Measurements from ENCODE around the gene CASZ1.

Gene CASZ1

DNA sequence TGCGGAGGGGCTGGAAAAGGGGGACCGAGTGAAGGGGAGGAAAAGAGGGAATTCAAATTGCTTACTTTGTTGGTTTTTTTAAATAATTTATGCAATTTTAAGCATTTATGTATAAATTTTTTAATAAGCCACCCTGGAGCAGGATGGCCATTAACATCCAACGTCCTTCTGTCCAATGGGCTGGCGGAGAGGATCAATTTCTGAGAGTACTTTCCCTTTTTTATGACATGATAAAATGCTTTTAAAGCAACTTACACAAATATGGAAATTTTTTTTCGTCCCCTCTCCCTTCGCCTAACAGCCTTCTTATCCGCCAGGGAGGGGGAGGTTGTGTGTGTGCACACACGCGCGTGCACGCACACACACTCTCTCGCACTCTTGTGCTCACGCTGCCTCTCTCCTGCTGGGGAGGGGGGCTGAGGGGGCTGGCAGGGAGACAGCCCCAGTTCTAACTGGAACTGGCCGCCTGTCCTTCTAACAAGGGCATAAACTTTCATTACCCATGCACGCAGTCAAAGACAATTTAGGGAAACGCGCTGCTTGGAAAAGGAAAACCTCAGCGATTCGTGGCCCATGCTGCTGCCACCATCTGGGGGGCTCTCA, 123.2 kb downstream of the CASZ1 start:
- no peak overlapping the region for H3K27ac ChIP-seq (ENCODE audit: insufficient read depth, low read depth, low read length, poor library complexity, severe bottlenecking)
- no peaks in the 10 kb centered on the region for H3K9me3 ChIP-seq (ENCODE audit: control insufficient read depth, low read length)
- H3K27me3 ChIP-seq (ENCODE audit: control insufficient read depth, insufficient read depth, low read length, poor library complexity, severe bottlenecking), result no peaks in the 10 kb centered on the region
- peaks cover 45% of the 10 kb centered on the region for H3K4me1 ChIP-seq (ENCODE audit: control insufficient read depth, insufficient read depth, low read length)
- 92% methylated on average over 19 of the region's 19 CpGs for WGBS, 2 experiments
- no peaks in the 10 kb centered on the region for H3K36me3 ChIP-seq (ENCODE audit: control insufficient read depth, insufficient read depth, low read length)
- H3K4me3 ChIP-seq (ENCODE audit: insufficient read depth, low read depth, low read length), result no peak overlapping the region

DNA sequence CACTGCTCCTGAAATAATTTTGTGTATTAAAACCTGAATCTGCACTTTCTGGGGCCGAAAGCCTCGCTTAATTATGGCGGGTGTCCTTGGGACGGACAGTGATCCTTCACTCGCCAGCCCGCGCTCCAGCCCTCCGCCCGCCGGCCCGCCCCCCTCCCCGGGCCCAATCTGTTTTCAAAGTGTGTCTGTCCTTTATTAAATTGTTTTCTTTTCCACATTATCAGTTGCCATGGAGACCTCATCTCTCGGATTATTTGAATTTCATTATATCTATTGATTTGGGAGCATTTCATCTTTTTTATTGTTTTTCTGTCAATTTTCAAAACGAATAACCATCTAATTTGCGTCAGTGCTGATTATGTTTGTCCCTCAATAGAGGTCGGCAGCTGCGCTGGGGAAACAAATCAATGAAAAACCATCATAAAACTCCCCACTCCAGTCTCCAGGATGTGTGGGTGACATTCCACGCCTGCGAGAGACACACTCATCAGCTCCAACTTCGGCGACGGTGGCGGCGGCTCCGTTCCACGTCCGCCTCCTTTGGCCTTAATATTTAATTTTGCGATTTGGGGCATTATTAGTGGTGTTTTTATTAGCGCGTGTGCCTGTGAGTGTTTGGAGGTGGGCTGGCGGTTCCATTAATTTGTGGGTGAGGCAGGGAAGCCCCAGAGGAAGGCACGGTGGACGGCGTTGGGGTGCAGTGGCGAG, 123.9 kb downstream of the CASZ1 start:
- no peak overlapping the region for H3K27ac ChIP-seq (ENCODE audit: insufficient read depth, low read depth, low read length, poor library complexity, severe bottlenecking)
- H3K4me3 ChIP-seq (ENCODE audit: insufficient read depth, low read depth, low read length), result no peak overlapping the region
- H3K27me3 ChIP-seq (ENCODE audit: control insufficient read depth, insufficient read depth, low read length, poor library complexity, severe bottlenecking), result no peaks in the 10 kb centered on the region
- H3K9me3 ChIP-seq (ENCODE audit: control insufficient read depth, low read length), result no peaks in the 10 kb centered on the region
- H3K4me1 ChIP-seq (ENCODE audit: control insufficient read depth, insufficient read depth, low read length), result peaks cover 45% of the 10 kb centered on the region
- 94 to 95% methylated on average over 33 to 35 of the region's 35 CpGs for WGBS, 2 experiments
- no peaks in the 10 kb centered on the region for H3K36me3 ChIP-seq (ENCODE audit: control insufficient read depth, insufficient read depth, low read length)

DNA sequence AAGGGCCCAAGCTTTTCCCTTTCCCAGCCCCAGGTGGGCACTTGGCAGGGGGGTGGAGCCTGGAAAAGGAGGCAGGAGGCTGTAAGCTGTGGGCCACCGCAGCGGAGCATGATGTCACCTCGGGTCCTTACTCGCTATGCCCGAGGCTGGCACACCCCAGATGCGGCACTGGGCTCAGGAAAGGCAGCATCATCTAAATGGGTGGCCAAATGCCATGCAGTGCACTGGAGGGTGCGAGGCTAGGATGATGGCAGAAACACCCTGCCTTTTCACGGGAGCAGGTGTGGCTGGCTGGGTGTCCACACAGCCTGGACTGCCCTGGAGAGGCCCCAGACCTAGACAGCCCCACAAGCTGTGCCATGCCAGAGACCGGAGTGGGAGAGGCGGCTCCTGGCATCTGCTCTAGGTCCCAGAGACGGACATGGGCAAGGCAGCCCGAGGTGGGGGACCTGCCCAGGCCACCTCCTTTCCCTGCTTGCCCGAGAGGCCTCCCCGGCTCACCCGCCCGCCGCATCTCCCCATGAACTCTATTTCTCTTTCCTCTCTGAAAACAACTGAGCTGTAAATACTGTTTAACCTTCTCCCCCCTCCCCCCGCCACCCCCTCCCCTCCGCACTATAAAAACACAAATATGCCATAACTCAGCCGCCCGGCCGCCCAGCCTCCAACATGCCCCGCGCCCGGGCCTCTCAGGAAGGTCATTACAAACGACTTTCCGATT, 124.7 kb downstream of the CASZ1 start:
- WGBS, 2 experiments, result 88 to 91% methylated on average over 25 to 26 of the region's 27 CpGs
- Histone ChIP-seq H3K4me3 (ENCODE audit: insufficient read depth, low read depth, low read length) (no peak overlapping the region), H3K4me1 (ENCODE audit: control insufficient read depth, insufficient read depth, low read length) (peaks cover 40% of the 10 kb centered on the region), H3K27ac (ENCODE audit: insufficient read depth, low read depth, low read length, poor library complexity, severe bottlenecking) (no peak overlapping the region), H3K27me3 (ENCODE audit: control insufficient read depth, insufficient read depth, low read length, poor library complexity, severe bottlenecking) (no peaks in the 10 kb centered on the region), H3K36me3 (ENCODE audit: control insufficient read depth, insufficient read depth, low read length) (no peaks in the 10 kb centered on the region), H3K9me3 (ENCODE audit: control insufficient read depth, low read length) (no peaks in the 10 kb centered on the region)

DNA sequence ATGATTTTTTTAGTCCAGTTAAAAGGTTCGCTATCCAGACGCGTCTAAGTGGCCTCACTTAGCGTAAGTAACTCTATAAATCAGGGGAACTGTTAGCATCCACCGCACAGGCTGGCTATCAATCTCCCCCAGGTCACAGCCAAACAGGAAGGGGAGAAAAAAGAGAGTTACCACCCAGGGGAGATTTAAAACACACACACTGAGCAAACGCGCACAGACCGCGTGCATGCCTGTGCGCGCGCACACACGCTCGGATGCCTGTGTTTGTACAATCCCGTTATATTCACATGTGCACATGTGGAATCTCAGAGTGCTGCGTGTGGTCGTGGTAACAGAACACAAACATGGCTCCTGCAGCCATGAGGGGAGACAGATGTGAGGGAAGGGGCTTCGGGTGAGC, 125.4 kb downstream of the CASZ1 start:
- no peak overlapping the region for H3K4me3 ChIP-seq (ENCODE audit: insufficient read depth, low read depth, low read length)
- H3K9me3 ChIP-seq (ENCODE audit: control insufficient read depth, low read length), result no peaks in the 10 kb centered on the region
- H3K27ac ChIP-seq (ENCODE audit: insufficient read depth, low read depth, low read length, poor library complexity, severe bottlenecking), result no peak overlapping the region
- H3K36me3 ChIP-seq (ENCODE audit: control insufficient read depth, insufficient read depth, low read length), result no peaks in the 10 kb centered on the region
- peaks cover 34% of the 10 kb centered on the region for H3K4me1 ChIP-seq (ENCODE audit: control insufficient read depth, insufficient read depth, low read length)
- 90 to 94% methylated on average over 18 of the region's 18 CpGs for WGBS, 2 experiments
- no peaks in the 10 kb centered on the region for H3K27me3 ChIP-seq (ENCODE audit: control insufficient read depth, insufficient read depth, low read length, poor library complexity, severe bottlenecking)

DNA sequence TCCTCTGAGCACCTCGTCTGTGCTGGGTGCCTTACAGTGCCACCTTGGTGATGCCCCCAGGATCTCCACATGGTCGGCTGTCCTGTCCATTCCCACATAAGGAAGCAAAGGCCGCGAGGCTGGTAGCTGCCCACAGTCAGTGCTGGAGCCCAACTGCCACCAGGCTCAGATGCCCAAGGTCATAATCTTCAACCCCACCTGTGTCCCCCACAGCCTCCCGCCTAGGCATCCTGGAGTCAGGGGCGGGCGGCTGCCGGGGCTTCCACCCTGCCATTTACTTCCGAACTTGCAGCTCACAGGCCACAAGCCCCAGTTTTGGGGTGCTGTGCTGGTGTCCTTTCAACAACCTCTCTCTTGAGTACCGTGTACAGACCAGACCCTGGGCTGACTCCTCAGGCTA, 126.3 kb downstream of the CASZ1 start:
- peaks cover 31% of the 10 kb centered on the region for H3K4me1 ChIP-seq (ENCODE audit: control insufficient read depth, insufficient read depth, low read length)
- no peak overlapping the region for H3K4me3 ChIP-seq (ENCODE audit: insufficient read depth, low read depth, low read length)
- H3K36me3 ChIP-seq (ENCODE audit: control insufficient read depth, insufficient read depth, low read length), result no peaks in the 10 kb centered on the region
- no peak overlapping the region for H3K27ac ChIP-seq (ENCODE audit: insufficient read depth, low read depth, low read length, poor library complexity, severe bottlenecking)
- H3K9me3 ChIP-seq (ENCODE audit: control insufficient read depth, low read length), result no peaks in the 10 kb centered on the region
- WGBS, 2 experiments, result 92 to 95% methylated on average over 10 of the region's 10 CpGs
- no peaks in the 10 kb centered on the region for H3K27me3 ChIP-seq (ENCODE audit: control insufficient read depth, insufficient read depth, low read length, poor library complexity, severe bottlenecking)

DNA sequence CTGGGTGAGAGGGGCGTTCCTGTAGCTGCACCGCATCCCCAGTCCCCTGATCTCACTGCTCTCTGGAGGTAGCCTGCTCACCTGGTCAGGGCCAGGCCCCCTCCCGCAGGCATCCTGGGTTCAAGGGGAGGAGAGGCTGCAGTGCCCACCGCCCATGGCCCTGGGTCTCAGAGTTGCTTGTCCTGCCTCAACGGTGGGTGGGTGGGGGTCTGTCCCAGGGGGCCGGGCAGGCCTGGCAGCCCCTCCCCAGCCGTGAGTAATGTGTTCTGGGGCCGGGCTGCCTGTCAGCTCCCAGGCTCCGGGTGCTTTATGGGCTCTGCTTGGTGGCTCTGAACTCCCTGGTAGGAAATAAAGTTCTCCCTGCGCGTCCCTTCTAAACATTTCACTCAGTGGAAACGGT, 126.9 kb downstream of the CASZ1 start:
- WGBS, 2 experiments, result 83 to 92% methylated on average over 12 of the region's 12 CpGs
- Histone ChIP-seq H3K36me3 (ENCODE audit: control insufficient read depth, insufficient read depth, low read length) (no peaks in the 10 kb centered on the region), H3K27ac (ENCODE audit: insufficient read depth, low read depth, low read length, poor library complexity, severe bottlenecking) (no peak overlapping the region), H3K27me3 (ENCODE audit: control insufficient read depth, insufficient read depth, low read length, poor library complexity, severe bottlenecking) (no peaks in the 10 kb centered on the region), H3K4me3 (ENCODE audit: insufficient read depth, low read depth, low read length) (no peak overlapping the region), H3K9me3 (ENCODE audit: control insufficient read depth, low read length) (no peaks in the 10 kb centered on the region), H3K4me1 (ENCODE audit: control insufficient read depth, insufficient read depth, low read length) (peaks cover 31% of the 10 kb centered on the region)

DNA sequence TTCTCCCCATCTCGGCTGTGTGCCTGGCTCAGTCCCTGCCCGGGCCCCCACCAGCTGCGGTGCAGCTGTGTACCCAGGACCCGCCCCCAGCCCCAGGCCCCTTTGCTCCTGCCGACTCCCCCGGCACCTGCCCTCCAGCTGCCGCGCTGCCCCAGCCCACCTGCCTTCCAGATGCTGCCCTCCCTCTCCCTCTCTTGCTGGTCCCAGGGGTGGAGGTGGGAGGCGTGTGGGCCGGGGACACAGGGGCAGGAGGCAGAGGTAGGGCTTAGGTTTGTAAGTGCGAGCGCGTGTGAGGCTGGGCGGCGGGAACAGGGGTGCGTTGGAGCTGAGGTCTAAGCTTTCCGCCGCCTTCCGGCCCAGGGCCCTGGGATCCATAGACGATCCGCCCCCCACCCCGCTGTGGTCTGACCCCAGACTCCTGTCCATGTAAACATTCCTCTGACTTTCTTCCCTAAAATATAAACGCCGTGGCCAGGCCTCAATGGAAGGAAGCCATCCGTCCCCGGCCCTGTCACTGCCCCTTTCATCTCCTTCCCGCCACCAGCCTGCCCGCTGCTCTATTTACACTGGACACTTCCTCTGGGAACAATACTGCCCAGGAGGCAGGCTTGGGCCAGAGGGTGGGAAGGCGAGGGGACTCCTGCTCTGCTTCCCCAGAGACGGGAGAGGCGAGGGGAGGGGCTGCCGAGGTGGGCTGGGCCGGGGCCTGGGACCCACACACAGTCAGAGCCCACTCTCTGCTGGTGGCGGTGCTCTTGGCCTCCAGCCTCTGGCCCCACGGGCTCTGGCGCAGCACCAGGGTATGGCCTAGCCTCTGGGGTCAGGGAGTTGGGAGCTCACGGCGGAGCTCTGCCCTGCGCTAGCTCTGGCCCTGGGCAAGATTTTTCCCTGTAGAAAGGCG, 128.3 kb downstream of the CASZ1 start:
- Histone ChIP-seq H3K4me1 (ENCODE audit: control insufficient read depth, insufficient read depth, low read length) (peaks cover 46% of the 10 kb centered on the region), H3K27ac (ENCODE audit: insufficient read depth, low read depth, low read length, poor library complexity, severe bottlenecking) (no peak overlapping the region), H3K9me3 (ENCODE audit: control insufficient read depth, low read length) (no peaks in the 10 kb centered on the region), H3K27me3 (ENCODE audit: control insufficient read depth, insufficient read depth, low read length, poor library complexity, severe bottlenecking) (no peaks in the 10 kb centered on the region), H3K36me3 (ENCODE audit: control insufficient read depth, insufficient read depth, low read length) (no peaks in the 10 kb centered on the region), H3K4me3 (ENCODE audit: insufficient read depth, low read depth, low read length) (no peak overlapping the region)
- WGBS, 2 experiments, result 50% methylated on average over 36 to 40 of the region's 40 CpGs

DNA sequence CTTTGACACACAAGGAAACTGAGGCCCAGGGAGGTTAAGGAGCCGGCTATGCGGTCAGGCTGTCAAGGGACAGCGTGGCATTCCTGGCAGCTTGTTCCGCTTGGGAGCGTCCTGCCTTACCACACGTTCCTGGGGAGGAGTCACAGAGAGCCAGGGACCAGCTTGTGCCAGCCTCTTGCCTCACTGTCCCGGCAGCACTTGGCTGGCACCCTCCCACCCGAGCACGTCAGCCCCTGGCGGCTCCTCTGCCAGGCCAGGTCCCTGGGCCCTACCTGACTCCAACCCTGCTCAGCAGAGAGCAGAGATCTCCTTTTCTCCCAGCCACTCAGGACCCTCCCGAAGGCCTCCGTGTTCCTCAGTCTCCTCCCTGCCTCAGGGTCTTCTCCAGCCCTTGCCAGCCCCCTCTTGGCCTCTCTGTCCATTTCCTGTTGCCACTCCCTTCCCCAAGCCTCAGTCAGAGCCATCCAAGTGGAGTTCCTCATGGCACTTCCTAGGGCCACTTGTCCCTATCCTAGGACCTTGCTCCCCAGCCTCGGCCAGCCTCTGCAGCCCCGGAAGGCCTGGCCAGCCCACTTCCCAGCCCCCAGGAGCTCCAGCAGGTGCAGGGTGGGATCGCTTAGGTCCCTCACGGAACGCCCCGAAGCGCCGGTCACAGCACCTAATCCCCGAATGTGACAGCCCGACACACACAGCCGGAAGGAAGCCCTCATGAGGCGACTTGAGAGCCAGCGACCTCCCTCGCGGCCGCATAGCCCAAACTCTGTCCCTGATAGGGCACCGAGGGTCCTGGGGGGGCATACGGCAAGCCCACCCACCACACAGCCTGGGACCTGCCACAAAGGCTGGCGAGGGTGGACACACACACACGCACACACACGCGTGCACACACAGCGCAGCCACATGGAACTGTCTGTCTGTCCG, 130.3 kb downstream of the CASZ1 start:
- WGBS, 2 experiments, result 93 to 94% methylated on average over 36 of the region's 36 CpGs
- Histone ChIP-seq H3K9me3 (ENCODE audit: control insufficient read depth, low read length) (no peaks in the 10 kb centered on the region), H3K4me3 (ENCODE audit: insufficient read depth, low read depth, low read length) (no peak overlapping the region), H3K36me3 (ENCODE audit: control insufficient read depth, insufficient read depth, low read length) (no peaks in the 10 kb centered on the region), H3K27me3 (ENCODE audit: control insufficient read depth, insufficient read depth, low read length, poor library complexity, severe bottlenecking) (peaks cover 3% of the 10 kb centered on the region), H3K4me1 (ENCODE audit: control insufficient read depth, insufficient read depth, low read length) (peaks cover 42% of the 10 kb centered on the region), H3K27ac (ENCODE audit: insufficient read depth, low read depth, low read length, poor library complexity, severe bottlenecking) (no peak overlapping the region)

DNA sequence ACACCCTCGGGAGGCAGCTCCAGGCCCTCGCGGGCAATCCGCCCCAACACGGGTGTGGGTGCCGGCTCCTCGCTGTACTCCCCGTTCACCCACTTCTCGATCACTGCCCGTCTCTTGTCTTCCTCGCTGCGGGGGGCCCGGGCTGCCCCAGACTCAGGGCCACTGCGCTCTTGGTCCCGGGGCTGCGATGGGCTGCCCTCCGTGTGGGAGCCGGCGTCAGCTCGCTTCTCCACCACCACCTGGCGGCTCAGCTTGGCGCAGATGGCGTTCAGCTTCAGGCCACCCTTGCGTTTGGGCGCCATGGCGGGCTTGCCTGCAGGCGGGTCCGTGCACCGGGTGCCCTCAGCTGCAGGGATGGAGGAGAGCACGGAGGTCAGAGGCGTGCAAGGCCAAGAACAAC, 131.2 kb downstream of the CASZ1 start:
- H3K27me3 ChIP-seq (ENCODE audit: control insufficient read depth, insufficient read depth, low read length, poor library complexity, severe bottlenecking), result peaks cover 3% of the 10 kb centered on the region
- H3K27ac ChIP-seq (ENCODE audit: insufficient read depth, low read depth, low read length, poor library complexity, severe bottlenecking), result no peak overlapping the region
- peaks cover 2% of the 10 kb centered on the region for H3K36me3 ChIP-seq (ENCODE audit: control insufficient read depth, insufficient read depth, low read length)
- no peaks in the 10 kb centered on the region for H3K9me3 ChIP-seq (ENCODE audit: control insufficient read depth, low read length)
- H3K4me3 ChIP-seq (ENCODE audit: insufficient read depth, low read depth, low read length), result no peak overlapping the region
- peaks cover 35% of the 10 kb centered on the region for H3K4me1 ChIP-seq (ENCODE audit: control insufficient read depth, insufficient read depth, low read length)
- 95% methylated on average over 31 of the region's 31 CpGs for WGBS, 2 experiments
